K562 (cell line): Measurements from ENCODE around the gene BNC2.

Experiments
- BHLHE40 ChIP-seq: IDR thresholded peaks from 2 replicates; pipeline ENCODE4 v1.6.1; 2011; ENCODE audit warnings: low read length, improper control_type of control experiment
- CCAR2 ChIP-seq: fragments of 200-400 bp; formaldehyde crosslinking; IDR thresholded peaks from 2 replicates; pipeline ENCODE4 v1.6.1; 2017; ENCODE audit warnings: mild to moderate bottlenecking, low read depth, low read length
- EP300 ChIP-seq: IDR thresholded peaks from 2 replicates; pipeline ENCODE4 v1.6.1; 2012; ENCODE audit warnings: low read length, improper control_type of control experiment
- MTF1 ChIP-seq: fragments of 250-450 bp; sonication (Bioruptor Pico); IDR thresholded peaks from 2 replicates; pipeline ENCODE4 v1.9.0; 2021; ENCODE audit warnings: moderate library complexity, mild to moderate bottlenecking, inconsistent platforms, borderline replicate concordance
- NFIC ChIP-seq: fragments of 450-650 bp; IDR thresholded peaks from 2 replicates; pipeline ENCODE4 v1.6.1; 2017; ENCODE audit warnings: mild to moderate bottlenecking, inconsistent platforms
- POLR2A ChIP-seq: fragments of 450-650 bp; conservative IDR thresholded peaks from 2 replicates; pipeline ENCODE4 v1.6.1; 2016
- SETDB1 ChIP-seq: IDR thresholded peaks from one replicate; pipeline ENCODE4 v1.6.1; 2012; ENCODE audit warnings: low read length, control low read depth, inconsistent platforms
- SMARCC2 ChIP-seq: fragments of 450-650 bp; IDR thresholded peaks from 2 replicates; pipeline ENCODE4 v1.6.1; 2017; ENCODE audit warnings: antibody characterized with exemption, moderate library complexity, mild to moderate bottlenecking, low read depth
- STAT6 ChIP-seq: sonication (generic); formaldehyde crosslinking; IDR thresholded peaks from 2 replicates; pipeline ENCODE4 v1.8.1; 2023; ENCODE audit warnings: mild to moderate bottlenecking, missing genetic modification reagents
- TAF1 ChIP-seq: IDR thresholded peaks from 2 replicates; pipeline ENCODE4 v1.6.1; 2011; ENCODE audit warnings: mild to moderate bottlenecking, low read length, moderate library complexity; ENCODE audit not compliant: insufficient read depth, control insufficient read depth, severe bottlenecking; ENCODE audit errors: extremely low read depth
- TFAM ChIP-seq: fragments of 250-450 bp; sonication (Bioruptor Pico); conservative IDR thresholded peaks from 2 replicates; pipeline ENCODE4 v1.5.0; 2021; ENCODE audit warnings: mild to moderate bottlenecking, moderate library complexity
- ZBTB26 ChIP-seq: fragments of 450-650 bp; formaldehyde crosslinking; IDR thresholded peaks from 2 replicates; pipeline ENCODE4 v1.4.0; 2022; ENCODE audit warnings: missing genetic modification characterization
- ZBTB43 ChIP-seq: sonication (generic); formaldehyde crosslinking; IDR thresholded peaks from 2 replicates; pipeline ENCODE4 v1.8.0; 2023; ENCODE audit warnings: mild to moderate bottlenecking, missing genetic modification reagents
- ZNF431 ChIP-seq: sonication (generic); formaldehyde crosslinking; IDR thresholded peaks from 2 replicates; pipeline ENCODE4 v1.8.0; 2022; ENCODE audit warnings: mild to moderate bottlenecking, missing genetic modification reagents

GRCh38 chr9:16364347-16364746, 506.1 kb downstream of the BNC2 start:
- no peak for TF ChIP-seq EP300
- no peak for TF ChIP-seq BHLHE40
- TF ChIP-seq MTF1 (CRISPR knock-in tag): no peak
- no peak for TF ChIP-seq SMARCC2
- no peak for TF ChIP-seq NFIC
- TF ChIP-seq SETDB1: no peak
- no peak for TF ChIP-seq TAF1
- no peak for TF ChIP-seq TFAM (CRISPR knock-in tag)
- no peak for TF ChIP-seq ZNF431 (CRISPR knock-in tag)
- TF ChIP-seq ZBTB43 (CRISPR knock-in tag): no peak
- no peak for TF ChIP-seq ZBTB26 (CRISPR knock-in tag)
- no peak for TF ChIP-seq CCAR2
- TF ChIP-seq STAT6 (CRISPR knock-in tag): no peak
- no peak for TF ChIP-seq POLR2A
